LNCaP clone FGC (cell line): ENCODE data around the gene INF2.

Experiments
- DNase-seq: peaks from one replicate; pipeline ENCODE4 v3.0.0-alpha.2; 2011; ENCODE audit warnings: low read depth
- H3K4me3 ChIP-seq: 2 replicates; pipeline ENCODE4 v1.5.1; 2011; ENCODE audit warnings: mild to moderate bottlenecking, low read depth, low read length, control low read depth
- CTCF ChIP-seq: IDR thresholded peaks from 2 replicates; pipeline ENCODE4 v1.5.1; 2012; ENCODE audit warnings: mild to moderate bottlenecking; ENCODE audit not compliant: control insufficient read depth, insufficient read depth; ENCODE audit errors: extremely low read depth

Gene INF2

GRCh38 chr14:104678901-104679705 lies 10.3 kb upstream of the INF2 start:
- no peak for DNase-seq
- H3K4me3 ChIP-seq, result no peak overlapping the region
- TF ChIP-seq CTCF, result no peak

- no peak for TF ChIP-seq CTCF
- H3K4me3 ChIP-seq, result no peak overlapping the region
- DNase-seq, result no peak
Observed at GRCh38 chr14:104680056-104680805, 9.2 kb upstream of the INF2 start.

- no peak for DNase-seq
- no peak overlapping the region for H3K4me3 ChIP-seq
- no peak for TF ChIP-seq CTCF
Observed at GRCh38 chr14:104680806-104681688, 8.4 kb upstream of the INF2 start.

- no peak overlapping the region for H3K4me3 ChIP-seq
- no peak for TF ChIP-seq CTCF
- DNase-seq, result no peak
Observed at GRCh38 chr14:104681689-104682074, 7.7 kb upstream of the INF2 start.

GRCh38 chr14:104682107-104682593 lies 7.3 kb upstream of the INF2 start:
- no peak overlapping the region for H3K4me3 ChIP-seq
- no peak for TF ChIP-seq CTCF
- no peak for DNase-seq

GRCh38 chr14:104683653-104684448 lies 5.6 kb upstream of the INF2 start:
- no peak overlapping the region for H3K4me3 ChIP-seq
- no peak for TF ChIP-seq CTCF
- DNase-seq, result no peak
